Hepatocyte (in vitro differentiated cells): Measurements from ENCODE around the gene TAF1L. TPM values are rescaled to one million over a fixed set of nuclear protein-coding genes. Genes with fewer than 3 reads are reported as not detected.

Experiments
- DNase-seq: peaks from one replicate; pipeline ENCODE4 v3.0.0-alpha.2; 2016; ENCODE audit warnings: low spot score
- H2AFZ ChIP-seq: fragments of 200-600 bp; sonication (generic); 2 replicates; pipeline ENCODE4 v1.6.0; 2016; ENCODE audit warnings: antibody characterized with exemption, mild to moderate bottlenecking
- H3K27ac ChIP-seq: fragments of 200-600 bp; sonication (generic); 2 replicates; pipeline ENCODE4 v1.5.1; 2016; ENCODE audit warnings: mild to moderate bottlenecking
- H3K27me3 ChIP-seq: fragments of 200-600 bp; sonication (generic); 2 replicates; pipeline ENCODE4 v1.6.1; 2016
- H3K36me3 ChIP-seq: fragments of 200-600 bp; sonication (generic); replicated peaks from 2 replicates; pipeline ENCODE4 v1.5.1; 2016; ENCODE audit warnings: low read depth; ENCODE audit not compliant: insufficient read depth
- H3K4me1 ChIP-seq: fragments of 200-600 bp; sonication (generic); 2 replicates; pipeline ENCODE4 v1.5.1; 2016; ENCODE audit warnings: mild to moderate bottlenecking, moderate library complexity; ENCODE audit not compliant: insufficient read depth
- H3K4me2 ChIP-seq: fragments of 200-600 bp; sonication (generic); 2 replicates; pipeline ENCODE4 v1.6.0; 2016
- H3K4me3 ChIP-seq: fragments of 200-600 bp; sonication (generic); 2 replicates; pipeline ENCODE4 v1.5.1; 2016; ENCODE audit warnings: mild to moderate bottlenecking
- H3K79me2 ChIP-seq: fragments of 200-600 bp; sonication (generic); 2 replicates; pipeline ENCODE4 v1.6.0; 2017; ENCODE audit warnings: mild to moderate bottlenecking
- H3K9me2 ChIP-seq: fragments of 200-600 bp; sonication (generic); replicated peaks from 2 replicates; pipeline ENCODE4 v1.6.0; 2017; ENCODE audit warnings: mild to moderate bottlenecking; ENCODE audit not compliant: insufficient read depth
- H3K9me3 ChIP-seq: fragments of 200-600 bp; sonication (generic); 2 replicates; pipeline ENCODE4 v1.5.1; 2016; ENCODE audit warnings: low read depth, mild to moderate bottlenecking
- H4K20me1 ChIP-seq: fragments of 200-600 bp; sonication (generic); 2 replicates; pipeline ENCODE4 v1.6.0; 2016; ENCODE audit warnings: mild to moderate bottlenecking; ENCODE audit not compliant: insufficient read depth, poor library complexity, severe bottlenecking
- CTCF ChIP-seq: fragments of 200-600 bp; sonication (generic); IDR thresholded peaks from 2 replicates; pipeline ENCODE4 v1.5.1; 2016; ENCODE audit warnings: antibody characterized with exemption, mild to moderate bottlenecking; ENCODE audit not compliant: poor library complexity
- EZH2 ChIP-seq: fragments of 200-600 bp; sonication (generic); IDR thresholded peaks from 2 replicates; pipeline ENCODE4 v1.6.1; 2016; ENCODE audit warnings: antibody characterized with exemption, mild to moderate bottlenecking, borderline replicate concordance
- EZH2phosphoT487 ChIP-seq: fragments of 200-600 bp; sonication (generic); IDR thresholded peaks from one replicate; pipeline ENCODE4 v1.6.1; 2018; ENCODE audit warnings: antibody characterized with exemption, mild to moderate bottlenecking, low read depth, moderate library complexity; ENCODE audit not compliant: unreplicated experiment, severe bottlenecking
- WGBS: methylation state at CpG from one replicate; pipeline ENCODE4 v1.1.6; 2016; ENCODE audit warnings: low lambda C conversion rate; ENCODE audit errors: missing lambda C conversion rate; 5-methylcytosine and 5-hydroxymethylcytosine counted together
- polyA plus RNA-seq: library from polyadenylated mRNA; unstranded; fragments of >200 nt; fragmentation: Nextera tagmentation; extraction: Ambion mirVana; gene quantifications from 2 replicates; pipeline ENCODE4 v1.2.1, GENCODE V29; 2016
- total RNA-seq: library from RNA; depleted of rRNA; stranded (reverse); fragments of >200 nt; gene quantifications from 2 replicates; pipeline ENCODE4 v1.2.3, GENCODE V29; 2014

The TAF1L gene
- total and polyA plus RNA-seq, 2 experiments from 2014 or later, result not detected

GRCh38 chr9:32580631-32581300 lies 54.7 kb downstream of the TAF1L start:
- WGBS, result 4% methylated on average over 3 of the region's 3 CpGs
- Histone ChIP-seq H3K9me3 (no peaks in the 10 kb centered on the region), H3K36me3 (no peaks in the 10 kb centered on the region), H2AFZ (no peak overlapping the region), H3K79me2 (no peaks in the 10 kb centered on the region), H3K9me2 (no peaks in the 10 kb centered on the region), H3K27me3 (no peaks in the 10 kb centered on the region), H3K4me1 (no peaks in the 10 kb centered on the region), H3K4me3 (no peak overlapping the region), H3K27ac (no peak overlapping the region), H3K4me2 (peak overlapping the region; percentile 16), H4K20me1 (no peaks in the 10 kb centered on the region)
- DNase-seq, result no peak
- TF ChIP-seq CTCF (no peak), EZH2phosphoT487 (no peak), EZH2 (no peak)

- WGBS, result 22% methylated on average over 4 of the region's 4 CpGs
- Histone ChIP-seq H3K36me3 (no peaks in the 10 kb centered on the region), H3K9me2 (no peaks in the 10 kb centered on the region), H2AFZ (no peak overlapping the region), H3K9me3 (no peaks in the 10 kb centered on the region), H3K4me2 (no peak overlapping the region), H3K27me3 (no peaks in the 10 kb centered on the region), H3K27ac (no peak overlapping the region), H3K4me1 (no peaks in the 10 kb centered on the region), H3K4me3 (no peak overlapping the region), H4K20me1 (no peaks in the 10 kb centered on the region), H3K79me2 (no peaks in the 10 kb centered on the region)
- TF ChIP-seq CTCF (peak; percentile 89), EZH2 (no peak)
- DNase-seq, result peak; percentile 73
Measured at GRCh38 chr9:32579706-32580331, 55.6 kb downstream of the TAF1L start.

Other genes with a start within 250 kb of the TAF1L start
- gene RIGI, start 109.5 kb downstream of the TAF1L start, total RNA-seq, result 5.1 and 5.9 TPM in 2 replicates
- 2.5 and 3.9 TPM in 2 replicates for gene RIGI, start 109.5 kb downstream of the TAF1L start, polyA plus RNA-seq
- 3.4 and 4.3 TPM in 2 replicates for gene SMIM27, start 83.3 kb downstream of the TAF1L start, total RNA-seq
- 24.4 and 33.6 TPM in 2 replicates for gene SMIM27, start 83.3 kb downstream of the TAF1L start, polyA plus RNA-seq
- gene TOPORS, start 83.1 kb downstream of the TAF1L start, total RNA-seq, result 25.8 and 26.5 TPM in 2 replicates
- 14.1 and 15.4 TPM in 2 replicates for gene TOPORS, start 83.1 kb downstream of the TAF1L start, polyA plus RNA-seq
- gene NDUFB6, start 62.5 kb downstream of the TAF1L start, total RNA-seq, result 73.7 and 90.5 TPM in 2 replicates
- 114 and 122 TPM in 2 replicates for gene NDUFB6, start 62.5 kb downstream of the TAF1L start, polyA plus RNA-seq
- gene TMEM215, start 147.9 kb upstream of the TAF1L start, total RNA-seq, result 0.40 and 0.43 TPM in 2 replicates
- gene TMEM215, start 147.9 kb upstream of the TAF1L start, polyA plus RNA-seq, result 0.62 TPM in 1 of 2 replicates, not detected in the other